Astrocyte (in vitro differentiated cells and primary cell): ENCODE measurements around the gene ACE2. TPM values are rescaled to one million over a fixed set of nuclear protein-coding genes. Genes with fewer than 3 reads are reported as not detected.

ENCODE experiments used
- DNase-seq: peaks from one replicate; pipeline ENCODE4 v3.0.0-alpha.2; 2010; ENCODE audit warnings: low read depth
- FAIRE-seq: peaks from 2 replicates; lab custom pipeline; 2011; peaks lifted over from hg19 to GRCh38; lab: Jason Lieb, UNC
- H2AFZ ChIP-seq: 2 replicates; pipeline ENCODE4 v1.6.0; 2012; ENCODE audit warnings: low read depth, low read length, inconsistent platforms
- H3K27ac ChIP-seq: 2 replicates; pipeline ENCODE4 v1.5.1; 2011; ENCODE audit warnings: low read depth, low read length, inconsistent platforms
- H3K27me3 ChIP-seq: 2 replicates; pipeline ENCODE4 v1.6.0; 2011; ENCODE audit warnings: low read length, inconsistent platforms; ENCODE audit not compliant: insufficient read depth
- H3K36me3 ChIP-seq: 2 replicates; pipeline ENCODE4 v1.5.1; 2011; ENCODE audit warnings: low read length, inconsistent platforms; ENCODE audit not compliant: insufficient read depth
- H3K4me1 ChIP-seq: 2 replicates; pipeline ENCODE4 v1.5.1; 2011; ENCODE audit warnings: low read length, inconsistent platforms; ENCODE audit not compliant: insufficient read depth
- H3K4me2 ChIP-seq: 2 replicates; pipeline ENCODE4 v1.6.0; 2012; ENCODE audit warnings: low read length, inconsistent platforms
- H3K4me3 ChIP-seq: 2 replicates; pipeline ENCODE4 v1.5.1; 2011; ENCODE audit warnings: low read depth, mild to moderate bottlenecking, low read length, inconsistent platforms; ENCODE audit not compliant: insufficient read depth
- H3K79me2 ChIP-seq: 2 replicates; pipeline ENCODE4 v1.6.0; 2012; ENCODE audit warnings: mild to moderate bottlenecking, low read length, inconsistent platforms; ENCODE audit not compliant: insufficient read depth
- H3K9ac ChIP-seq: 2 replicates; pipeline ENCODE4 v1.6.0; 2012; ENCODE audit warnings: mild to moderate bottlenecking, low read length, inconsistent platforms
- H3K9me3 ChIP-seq: 2 replicates; pipeline ENCODE4 v1.5.1; 2012; ENCODE audit warnings: low read depth, mild to moderate bottlenecking, low read length, inconsistent platforms; ENCODE audit not compliant: insufficient read depth
- H4K20me1 ChIP-seq: 2 replicates; pipeline ENCODE4 v1.6.0; 2012; ENCODE audit warnings: low read length, inconsistent platforms; ENCODE audit not compliant: insufficient read depth
- H3K27ac Mint-ChIP-seq: one replicate; pipeline ENCODE4 v1.8.0; 2021; ENCODE audit warnings: mild to moderate bottlenecking, mixed read lengths; ENCODE audit not compliant: unreplicated experiment
- H3K27me3 Mint-ChIP-seq: one replicate; pipeline ENCODE4 v1.8.0; 2021; ENCODE audit warnings: low read depth, mixed read lengths; ENCODE audit not compliant: unreplicated experiment
- H3K36me3 Mint-ChIP-seq: one replicate; pipeline ENCODE4 v1.8.0; 2021; ENCODE audit warnings: low read depth, mixed read lengths; ENCODE audit not compliant: unreplicated experiment
- H3K4me1 Mint-ChIP-seq: one replicate; pipeline ENCODE4 v1.8.0; 2021; ENCODE audit warnings: low read depth, mixed read lengths; ENCODE audit not compliant: unreplicated experiment
- H3K4me3 Mint-ChIP-seq: one replicate; pipeline ENCODE4 v1.8.0; 2021; ENCODE audit warnings: mild to moderate bottlenecking, moderate library complexity, mixed read lengths; ENCODE audit not compliant: unreplicated experiment
- H3K9me3 Mint-ChIP-seq: one replicate; pipeline ENCODE4 v1.8.0; 2021; ENCODE audit warnings: mild to moderate bottlenecking, mixed read lengths; ENCODE audit not compliant: unreplicated experiment
- CTCF ChIP-seq: IDR thresholded peaks from 2 replicates; pipeline ENCODE4 v1.5.1; 2011; ENCODE audit warnings: low read depth, mild to moderate bottlenecking, inconsistent platforms, low read length, moderate library complexity; ENCODE audit not compliant: insufficient read depth
- EZH2 ChIP-seq: IDR thresholded peaks from 2 replicates; pipeline ENCODE4 v1.6.1; 2012; ENCODE audit warnings: mild to moderate bottlenecking, low read length, inconsistent platforms; ENCODE audit not compliant: insufficient read depth
- total RNA-seq: library from RNA; stranded (reverse); gene quantifications from 2 replicates; pipeline ENCODE4 v1.2.1, GENCODE V29; 2021

The ACE2 gene
- total RNA-seq, 1 donor from 2014 or later, result not detected

- peak; percentile 56 for FAIRE-seq
- no peak for TF ChIP-seq CTCF
- no peak for TF ChIP-seq EZH2
- H3K4me1 Mint-ChIP-seq, result peaks cover 2% of the 10 kb centered on the region
- Histone ChIP-seq H4K20me1 (no peaks in the 10 kb centered on the region), H3K36me3 (no peaks in the 10 kb centered on the region), H3K27ac (no peak overlapping the region), H3K9ac (no peak overlapping the region), H3K9me3 (no peaks in the 10 kb centered on the region), H2AFZ (no peak overlapping the region), H3K27me3 (no peaks in the 10 kb centered on the region), H3K4me2 (no peak overlapping the region), H3K79me2 (no peaks in the 10 kb centered on the region), H3K4me1 (no peaks in the 10 kb centered on the region), H3K4me3 (no peak overlapping the region)
- H3K36me3 Mint-ChIP-seq, result no peaks in the 10 kb centered on the region
- no peak for DNase-seq
- no peaks in the 10 kb centered on the region for H3K27me3 Mint-ChIP-seq
- no peak overlapping the region for H3K4me3 Mint-ChIP-seq
- H3K27ac Mint-ChIP-seq, result no peak overlapping the region
- H3K9me3 Mint-ChIP-seq, result no peaks in the 10 kb centered on the region
Observed at GRCh38 chrX:15616531-15616930, 15.8 kb upstream of the ACE2 start.

GRCh38 chrX:15607067-15607466 lies 6.3 kb upstream of the ACE2 start:
- Histone ChIP-seq H3K27me3 (no peaks in the 10 kb centered on the region), H3K9me3 (no peaks in the 10 kb centered on the region), H4K20me1 (no peaks in the 10 kb centered on the region), H3K36me3 (no peaks in the 10 kb centered on the region), H3K9ac (no peak overlapping the region), H3K4me2 (no peak overlapping the region), H3K4me1 (no peaks in the 10 kb centered on the region), H3K27ac (no peak overlapping the region), H3K79me2 (no peaks in the 10 kb centered on the region), H3K4me3 (no peak overlapping the region), H2AFZ (no peak overlapping the region)
- H3K4me3 Mint-ChIP-seq, result no peak overlapping the region
- no peaks in the 10 kb centered on the region for H3K36me3 Mint-ChIP-seq
- TF ChIP-seq CTCF, result no peak
- no peak for TF ChIP-seq EZH2
- no peak for FAIRE-seq
- no peaks in the 10 kb centered on the region for H3K27me3 Mint-ChIP-seq
- H3K4me1 Mint-ChIP-seq, result no peaks in the 10 kb centered on the region
- no peak for DNase-seq
- H3K9me3 Mint-ChIP-seq, result no peaks in the 10 kb centered on the region
- H3K27ac Mint-ChIP-seq, result no peak overlapping the region

GRCh38 chrX:15606136-15606535 lies 5.4 kb upstream of the ACE2 start:
- Histone ChIP-seq H4K20me1 (no peaks in the 10 kb centered on the region), H3K9me3 (no peaks in the 10 kb centered on the region), H3K36me3 (no peaks in the 10 kb centered on the region), H3K27me3 (no peaks in the 10 kb centered on the region), H3K4me1 (no peaks in the 10 kb centered on the region), H3K4me2 (no peak overlapping the region), H3K79me2 (no peaks in the 10 kb centered on the region), H3K9ac (no peak overlapping the region), H3K27ac (no peak overlapping the region), H3K4me3 (no peak overlapping the region), H2AFZ (no peak overlapping the region)
- TF ChIP-seq EZH2 (no peak), CTCF (no peak)
- DNase-seq, result no peak
- FAIRE-seq, result no peak
- H3K4me3 Mint-ChIP-seq, result no peak overlapping the region
- no peak overlapping the region for H3K27ac Mint-ChIP-seq
- no peaks in the 10 kb centered on the region for H3K4me1 Mint-ChIP-seq
- no peaks in the 10 kb centered on the region for H3K27me3 Mint-ChIP-seq
- H3K36me3 Mint-ChIP-seq, result no peaks in the 10 kb centered on the region
- no peaks in the 10 kb centered on the region for H3K9me3 Mint-ChIP-seq
